HPDE6-E6E7 (cell line): Measurements from ENCODE around the gene ENGASE.
"Not testable (repeated sequence)": the region's sequence is repeated elsewhere in the genome, so short reads cannot be mapped to it uniquely, and the experiment has no call there.

Experiments used
- DNase-seq: peaks from one replicate; pipeline ENCODE4 v3.0.0; 2011; ENCODE audit warnings: missing footprints; ENCODE audit errors: extremely low spot score

ENGASE gene

GRCh38 chr17:79051306-79051705 lies 23.3 kb upstream of the ENGASE start:
- no peak for DNase-seq

- DNase-seq = no peak
Observed at GRCh38 chr17:79052131-79052530, 22.5 kb upstream of the ENGASE start.

- no peak for DNase-seq
Observed at GRCh38 chr17:79053251-79053925, 21.2 kb upstream of the ENGASE start.

GRCh38 chr17:79054200-79054960 lies 20.2 kb upstream of the ENGASE start:
- no peak for DNase-seq

- no peak for DNase-seq
Observed at GRCh38 chr17:79055197-79055596, 19.4 kb upstream of the ENGASE start.

GRCh38 chr17:79057737-79058385 lies 16.8 kb upstream of the ENGASE start:
- DNase-seq = no peak

GRCh38 chr17:79062691-79063090 lies 11.9 kb upstream of the ENGASE start:
- DNase-seq = no peak

GRCh38 chr17:79064026-79064425 lies 10.6 kb upstream of the ENGASE start:
- DNase-seq = no peak

GRCh38 chr17:79065105-79065670 lies 9.4 kb upstream of the ENGASE start:
- no peak for DNase-seq

GRCh38 chr17:79066963-79067362 lies 7.7 kb upstream of the ENGASE start:
- no peak for DNase-seq

GRCh38 chr17:79070266-79070880 lies 4.3 kb upstream of the ENGASE start:
- no peak for DNase-seq

GRCh38 chr17:79071161-79071740 lies 3.4 kb upstream of the ENGASE start:
- no peak for DNase-seq

GRCh38 chr17:79072544-79072943 lies 2.1 kb upstream of the ENGASE start:
- DNase-seq = no peak

- no peak for DNase-seq
Observed at GRCh38 chr17:79073016-79073705, 1.5 kb upstream of the ENGASE start.

- DNase-seq = no peak
Observed at GRCh38 chr17:79073706-79074088, 927 bp upstream of the ENGASE start.

- DNase-seq = not testable (repeated sequence)
Observed at GRCh38 chr17:79074121-79074648, 439 bp upstream of the ENGASE start.

- no peak for DNase-seq
Observed at GRCh38 chr17:79075446-79075750, 774 bp downstream of the ENGASE start.

- no peak for DNase-seq
Observed at GRCh38 chr17:79075861-79076406, 1.3 kb downstream of the ENGASE start.

GRCh38 chr17:79077587-79077986 lies 3.0 kb downstream of the ENGASE start:
- DNase-seq = no peak

- no peak for DNase-seq
Observed at GRCh38 chr17:79078476-79079190, 4.0 kb downstream of the ENGASE start.
